ENCODE measurements around the gene FRK.

DNA sequence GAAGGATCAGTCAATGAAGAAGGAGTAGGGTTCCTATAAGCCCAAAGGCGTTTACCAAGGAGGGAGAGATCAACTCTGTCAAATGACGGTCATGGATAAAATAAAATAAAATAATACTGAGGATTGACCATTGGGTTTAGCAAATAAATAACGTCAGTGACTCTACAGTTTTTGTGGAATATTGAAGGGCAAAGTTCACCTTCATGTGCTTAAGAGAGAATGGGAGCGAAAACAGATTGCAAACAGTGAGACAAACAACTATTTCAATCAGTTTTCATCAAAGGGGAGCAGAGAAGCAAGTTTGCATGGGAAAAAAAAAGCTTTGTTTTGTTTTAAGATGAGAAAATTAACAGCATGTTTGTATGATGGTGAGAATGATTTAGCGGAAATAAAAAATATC, 22.4 kb upstream of the FRK start:
- TF ChIP-seq, protein P1, sequence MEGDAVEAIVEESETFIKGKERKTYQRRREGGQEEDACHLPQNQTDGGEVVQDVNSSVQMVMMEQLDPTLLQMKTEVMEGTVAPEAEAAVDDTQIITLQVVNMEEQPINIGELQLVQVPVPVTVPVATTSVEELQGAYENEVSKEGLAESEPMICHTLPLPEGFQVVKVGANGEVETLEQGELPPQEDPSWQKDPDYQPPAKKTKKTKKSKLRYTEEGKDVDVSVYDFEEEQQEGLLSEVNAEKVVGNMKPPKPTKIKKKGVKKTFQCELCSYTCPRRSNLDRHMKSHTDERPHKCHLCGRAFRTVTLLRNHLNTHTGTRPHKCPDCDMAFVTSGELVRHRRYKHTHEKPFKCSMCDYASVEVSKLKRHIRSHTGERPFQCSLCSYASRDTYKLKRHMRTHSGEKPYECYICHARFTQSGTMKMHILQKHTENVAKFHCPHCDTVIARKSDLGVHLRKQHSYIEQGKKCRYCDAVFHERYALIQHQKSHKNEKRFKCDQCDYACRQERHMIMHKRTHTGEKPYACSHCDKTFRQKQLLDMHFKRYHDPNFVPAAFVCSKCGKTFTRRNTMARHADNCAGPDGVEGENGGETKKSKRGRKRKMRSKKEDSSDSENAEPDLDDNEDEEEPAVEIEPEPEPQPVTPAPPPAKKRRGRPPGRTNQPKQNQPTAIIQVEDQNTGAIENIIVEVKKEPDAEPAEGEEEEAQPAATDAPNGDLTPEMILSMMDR (IDR thresholded peaks at IDR 0.05): no peak
- TF ChIP-seq POLR2AphosphoS5 (IDR thresholded peaks at IDR 0.05): no peak
- TF ChIP-seq POLR2A (IDR thresholded peaks at IDR 0.05): no peak
- no peak for TF ChIP-seq EP300 (IDR thresholded peaks at IDR 0.05; ENCODE audit: low read depth)
